ENCODE data around the gene PTPRK. TPM values are rescaled to one million over a fixed set of nuclear protein-coding genes. Genes with fewer than 3 reads are reported as not detected.

Gene PTPRK
- total RNA-seq, 1 donor from 2014 or later, result 18.4 TPM

DNA sequence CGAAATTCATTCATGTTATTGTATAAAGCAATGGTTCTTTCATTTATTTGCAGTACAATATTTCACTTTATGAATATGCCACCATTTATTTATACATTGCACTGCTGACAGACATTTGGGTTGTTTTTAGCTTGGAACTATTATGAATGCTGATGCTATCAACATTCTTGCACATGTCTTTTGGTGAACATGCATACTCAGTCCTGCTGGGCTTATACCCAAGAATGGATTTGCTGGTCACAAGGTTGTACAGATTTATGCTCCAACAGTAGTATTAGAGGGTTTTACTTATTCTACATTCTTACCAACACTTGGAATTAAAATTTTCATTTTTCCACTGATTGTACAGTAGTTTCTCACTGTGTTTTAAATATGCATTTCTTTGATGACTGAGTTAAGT lies 126.2 kb downstream of the PTPRK start:
- no peak overlapping the region for H3K27ac ChIP-seq (replicated peaks)
- intact Hi-C loops (cut with micrococcal nuclease), result no loop called here
- peaks cover 3% of the 10 kb centered on the region for H3K36me3 ChIP-seq
- H3K9me3 ChIP-seq (replicated peaks), result no peaks in the 10 kb centered on the region
- H3K4me1 ChIP-seq, result peaks cover 34% of the 10 kb centered on the region
- no peak for DNase-seq
- no peaks in the 10 kb centered on the region for H3K27me3 ChIP-seq (ENCODE audit: low read depth)
- TF ChIP-seq CTCF (IDR thresholded peaks at IDR 0.05; ENCODE audit: borderline replicate concordance), result no peak
- H3K4me3 ChIP-seq, result no peak overlapping the region

- Histone ChIP-seq H3K9me3 (replicated peaks) (no peaks in the 10 kb centered on the region), H3K4me1 (peaks cover 36% of the 10 kb centered on the region), H3K36me3 (no peaks in the 10 kb centered on the region), H3K4me3 (no peak overlapping the region), H3K27me3 (ENCODE audit: low read depth) (no peaks in the 10 kb centered on the region), H3K27ac (replicated peaks) (peak overlapping the region; percentile 14)
- DNase-seq, result no peak
- intact Hi-C loops (cut with micrococcal nuclease), result no loop called here
- TF ChIP-seq CTCF (IDR thresholded peaks at IDR 0.05; ENCODE audit: borderline replicate concordance), result no peak
These were observed 130.4 kb downstream of the PTPRK start for GRCh38 chr6:128389820-128390534.

- Histone ChIP-seq H3K9me3 (replicated peaks) (no peaks in the 10 kb centered on the region), H3K27me3 (ENCODE audit: low read depth) (no peaks in the 10 kb centered on the region), H3K27ac (replicated peaks) (no peak overlapping the region), H3K36me3 (no peaks in the 10 kb centered on the region), H3K4me1 (peaks cover 31% of the 10 kb centered on the region), H3K4me3 (no peak overlapping the region)
- no peak for TF ChIP-seq CTCF (IDR thresholded peaks at IDR 0.05; ENCODE audit: borderline replicate concordance)
- no peak for DNase-seq
- intact Hi-C loops (cut with micrococcal nuclease), result no loop called here
These were observed 132.0 kb downstream of the PTPRK start for GRCh38 chr6:128388380-128388779.

DNA sequence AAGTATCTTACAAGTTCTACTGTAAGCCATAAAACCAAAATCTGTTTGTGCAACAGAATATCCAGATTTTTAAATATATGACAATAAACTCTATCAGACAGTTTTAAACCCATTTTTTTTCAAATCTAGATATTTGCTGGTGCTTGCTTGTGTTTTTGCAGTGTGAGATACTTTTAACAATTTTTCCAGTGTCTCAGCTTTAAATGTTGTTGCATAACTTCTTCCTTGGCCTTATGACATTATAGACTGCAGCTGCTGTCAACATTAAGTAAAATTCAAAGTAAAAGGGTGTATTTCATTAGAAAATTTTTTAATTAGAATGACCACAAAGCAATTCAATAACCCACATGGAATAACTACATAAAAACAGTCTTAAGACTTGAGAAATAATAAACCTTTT lies 139.5 kb downstream of the PTPRK start:
- H3K27me3 ChIP-seq (ENCODE audit: low read depth), result no peaks in the 10 kb centered on the region
- no peak overlapping the region for H3K27ac ChIP-seq (replicated peaks)
- TF ChIP-seq CTCF (IDR thresholded peaks at IDR 0.05; ENCODE audit: borderline replicate concordance), result no peak
- peaks cover 17% of the 10 kb centered on the region for H3K9me3 ChIP-seq (replicated peaks)
- DNase-seq, result no peak
- intact Hi-C loops (cut with micrococcal nuclease), result no loop called here
- no peak overlapping the region for H3K4me3 ChIP-seq
- peaks cover 6% of the 10 kb centered on the region for H3K36me3 ChIP-seq
- peaks cover 35% of the 10 kb centered on the region for H3K4me1 ChIP-seq

- no peak overlapping the region for H3K27ac ChIP-seq (replicated peaks)
- TF ChIP-seq CTCF (IDR thresholded peaks at IDR 0.05; ENCODE audit: borderline replicate concordance), result no peak
- peaks cover 6% of the 10 kb centered on the region for H3K36me3 ChIP-seq
- H3K4me1 ChIP-seq, result peaks cover 35% of the 10 kb centered on the region
- intact Hi-C loops (cut with micrococcal nuclease), result no loop called here
- H3K27me3 ChIP-seq (ENCODE audit: low read depth), result no peaks in the 10 kb centered on the region
- H3K4me3 ChIP-seq, result no peak overlapping the region
- no peak for DNase-seq
- H3K9me3 ChIP-seq (replicated peaks), result peaks cover 18% of the 10 kb centered on the region
These were observed 140.8 kb downstream of the PTPRK start for GRCh38 chr6:128379577-128379976.

Data from left ventricle myocardium inferior (tissue), 1 donor.